OCI-LY7 (cell line): ENCODE data around the gene LAGE3. TPM values are rescaled to one million over a fixed set of nuclear protein-coding genes. Genes with fewer than 3 reads are reported as not detected.

Experiments used
- BruUV-seq: library from RNA; stranded (reverse); fragments of 400-500 nt; replicated peaks from 2 replicates; lab custom pipeline; 2021; lab: Mats Ljungman, UMichigan
- CTCF ChIA-PET: fragments of 300-600 bp; sonication (Branson Sonifier 250); formaldehyde crosslinking; loops from one replicate; lab custom pipeline; 2022; ENCODE audit warnings: antibody characterized with exemption; ENCODE audit not compliant: unreplicated experiment; lab: Charles Lee
- POLR2A ChIA-PET: fragments of 300-600 bp; sonication (Branson Sonifier 250); formaldehyde crosslinking; loops from one replicate; lab custom pipeline; 2022; ENCODE audit warnings: antibody characterized with exemption; lab: Charles Lee
- DNase-seq: peaks from one replicate; pipeline ENCODE4 v3.0.0-alpha.2; 2015; ENCODE audit warnings: low spot score
- H2AFZ ChIP-seq: fragments of 200-600 bp; sonication (generic), shearing (Covaris generic); 2 replicates; pipeline ENCODE4 v1.6.1; 2014; ENCODE audit warnings: mild to moderate bottlenecking, antibody characterized with exemption, low read length, moderate library complexity
- H3K27ac ChIP-seq: fragments of 200-600 bp; sonication (generic); 2 replicates; pipeline ENCODE4 v1.5.1; 2014; ENCODE audit warnings: mixed run types, low read depth, mild to moderate bottlenecking, moderate library complexity, low read length, inconsistent platforms; ENCODE audit not compliant: poor library complexity, severe bottlenecking
- H3K36me3 ChIP-seq: fragments of 200-600 bp; sonication (generic); 2 replicates; pipeline ENCODE4 v1.6.1; 2014; ENCODE audit warnings: mild to moderate bottlenecking, antibody characterized with exemption, low read length, moderate library complexity, mixed read lengths; ENCODE audit not compliant: insufficient read depth
- H3K4me1 ChIP-seq: fragments of 200-600 bp; sonication (generic); 2 replicates; pipeline ENCODE4 v1.5.1; 2014; ENCODE audit warnings: mild to moderate bottlenecking, low read length; ENCODE audit not compliant: insufficient read depth, poor library complexity, severe bottlenecking
- H3K4me2 ChIP-seq: fragments of 200-600 bp; sonication (generic); 2 replicates; pipeline ENCODE4 v1.6.1; 2014; ENCODE audit warnings: mild to moderate bottlenecking, low read length
- H3K4me3 ChIP-seq: fragments of 200-600 bp; sonication (generic); 2 replicates; pipeline ENCODE4 v1.5.1; 2014; ENCODE audit warnings: mild to moderate bottlenecking, low read depth, low read length; ENCODE audit not compliant: poor library complexity, severe bottlenecking
- H3K79me2 ChIP-seq: fragments of 200-600 bp; sonication (generic); 2 replicates; pipeline ENCODE4 v1.6.1; 2016; ENCODE audit warnings: low read depth, mild to moderate bottlenecking, low read length, moderate library complexity, mixed read lengths; ENCODE audit not compliant: insufficient read depth
- H3K9me2 ChIP-seq: fragments of 200-600 bp; sonication (generic); 2 replicates; pipeline ENCODE4 v1.6.1; 2016; ENCODE audit warnings: mild to moderate bottlenecking, low read length, mixed read lengths; ENCODE audit not compliant: insufficient read depth
- H3K9me3 ChIP-seq: fragments of 200-600 bp; sonication (generic); 2 replicates; pipeline ENCODE4 v1.6.1; 2014; ENCODE audit warnings: mild to moderate bottlenecking, mixed run types, low read length, mixed read lengths
- H4K20me1 ChIP-seq: fragments of 200-600 bp; sonication (generic); 2 replicates; pipeline ENCODE4 v1.6.1; 2014; ENCODE audit warnings: mild to moderate bottlenecking, antibody characterized with exemption, low read length, moderate library complexity, mixed read lengths; ENCODE audit not compliant: insufficient read depth
- CTCF ChIP-seq: fragments of 200-600 bp; sonication (generic); conservative IDR thresholded peaks from 2 replicates; pipeline ENCODE4 v1.5.1; 2014; ENCODE audit warnings: mild to moderate bottlenecking, antibody characterized with exemption, low read length, moderate library complexity, mixed read lengths
- EZH2phosphoT487 ChIP-seq: fragments of 200-600 bp; sonication (generic); IDR thresholded peaks from 2 replicates; pipeline ENCODE4 v1.6.1; 2018; ENCODE audit warnings: low read depth, borderline replicate concordance, mild to moderate bottlenecking, mixed run types, antibody characterized with exemption, low read length, moderate library complexity, mixed read lengths
- intact Hi-C: fragments of 100-400 bp; cut with micrococcal nuclease; formaldehyde crosslinking; loops from one replicate; pipeline ENCODE4 v1.10.0; 2022; ENCODE audit not compliant: unreplicated experiment
- total RNA-seq, 2 experiments: library from RNA; depleted of rRNA in 1 of 2; stranded (reverse); fragments of >200 nt in 1 of 2; shearing (Covaris generic) in 1 of 2; gene quantifications; 2 replicates each; pipeline ENCODE4 v1.2.3, GENCODE V29; 2014 to 2022

The LAGE3 gene
- total RNA-seq, 2 experiments from 2014 or later: 40.6 to 70.1 TPM

GRCh38 chrX:154485150-154486051 lies 6.3 kb upstream of the LAGE3 start:
- no peaks in the 10 kb centered on the region for H3K9me3 ChIP-seq
- TF ChIP-seq EZH2phosphoT487 (no peak), CTCF (no peak)
- H4K20me1 ChIP-seq: no peaks in the 10 kb centered on the region
- peak overlapping the region; percentile 98 for H3K4me3 ChIP-seq
- peak overlapping the region; percentile 79 for H3K4me2 ChIP-seq
- no peak for DNase-seq
- intact Hi-C loops: loop anchor here (5.0 kb wide), 1 partner anchor 42 kb away; no protein-coding TSS in a partner anchor
- POLR2A ChIA-PET: interaction anchor here (0.6 to 1.2 kb wide), 3 partner anchors 9 to 42 kb away, joined by 7 to 9 read pairs (median 8); no protein-coding TSS in a partner anchor
- H3K36me3 ChIP-seq: peaks cover 27% of the 10 kb centered on the region
- H3K79me2 ChIP-seq: peaks cover 16% of the 10 kb centered on the region
- H3K9me2 ChIP-seq: no peaks in the 10 kb centered on the region
- H3K4me1 ChIP-seq: peaks cover 61% of the 10 kb centered on the region
- no peak overlapping the region for H2AFZ ChIP-seq
- CTCF ChIA-PET: no interaction called here
- H3K27ac ChIP-seq: peak overlapping the region; percentile 61
- no TSS peak for BruUV-seq

- Histone ChIP-seq H3K79me2 (peaks cover 16% of the 10 kb centered on the region), H3K4me3 (peak overlapping the region; percentile 98), H4K20me1 (no peaks in the 10 kb centered on the region), H3K4me1 (peaks cover 68% of the 10 kb centered on the region), H3K36me3 (peaks cover 27% of the 10 kb centered on the region), H3K9me3 (no peaks in the 10 kb centered on the region), H2AFZ (no peak overlapping the region), H3K27ac (no peak overlapping the region), H3K4me2 (peak overlapping the region; percentile 79), H3K9me2 (no peaks in the 10 kb centered on the region)
- BruUV-seq: no TSS peak
- intact Hi-C loops: loop anchor here (5.0 kb wide), 2 partner anchors 43 to 72 kb away; partner anchors contain the start of gene TAFAZZIN
- POLR2A ChIA-PET: interaction anchor here (0.6 kb wide), 2 partner anchors 10 to 15 kb away, joined by 7 to 9 read pairs; no protein-coding TSS in a partner anchor
- CTCF ChIA-PET: no interaction called here
- DNase-seq: no peak
- TF ChIP-seq CTCF (no peak), EZH2phosphoT487 (no peak)
Measured at GRCh38 chrX:154484255-154485149, 5.4 kb upstream of the LAGE3 start.
